ENCODE data around the gene SPRED2. TPM values are rescaled to one million over a fixed set of nuclear protein-coding genes. Genes with fewer than 3 reads are reported as not detected.

The SPRED2 gene
- polyA plus RNA-seq, 1 donor from 2014 or later, result 5.3 TPM

GRCh38 chr2:65351234-65351947 is 81.0 kb downstream of the SPRED2 start:
- TF ChIP-seq REST (IDR thresholded peaks at IDR 0.05; ENCODE audit: borderline replicate concordance), result no peak
- no peak for TF ChIP-seq POLR2AphosphoS5 (IDR thresholded peaks at IDR 0.05)
- TF ChIP-seq RAD21 (conservative IDR thresholded peaks at IDR 0.05), result no peak
- TF ChIP-seq EZH2 (IDR thresholded peaks at IDR 0.05; ENCODE audit: borderline replicate concordance, insufficient read depth, low read length, poor library complexity, severe bottlenecking), result no peak
- TF ChIP-seq SMC3 (conservative IDR thresholded peaks at IDR 0.05; ENCODE audit: poor library complexity), result no peak
- no peak for TF ChIP-seq MXI1 (conservative IDR thresholded peaks at IDR 0.05; ENCODE audit: poor library complexity, severe bottlenecking)
- no peak for TF ChIP-seq CTCF (IDR thresholded peaks at IDR 0.05; ENCODE audit: poor library complexity, severe bottlenecking)
- TF ChIP-seq TAF1 (IDR thresholded peaks at IDR 0.05; ENCODE audit: low read depth), result no peak
- no peak for TF ChIP-seq EP300 (conservative IDR thresholded peaks at IDR 0.05; ENCODE audit: poor library complexity, severe bottlenecking)
- H3K9me2 ChIP-seq (ENCODE audit: insufficient read depth, low read length), result no peaks in the 10 kb centered on the region
- H3K79me2 ChIP-seq (replicated peaks; ENCODE audit: insufficient read depth, low read length), result no peaks in the 10 kb centered on the region
- no peaks in the 10 kb centered on the region for H3K36me3 ChIP-seq (ENCODE audit: insufficient read depth, low read length)
- H3F3A ChIP-seq (ENCODE audit: insufficient read depth, low read length, poor library complexity, severe bottlenecking), result no peaks in the 10 kb centered on the region
- no peak overlapping the region for H3K4me3 ChIP-seq (ENCODE audit: low read length)
- no peaks in the 10 kb centered on the region for H3K9me3 ChIP-seq (ENCODE audit: low read length)
- no peak overlapping the region for H2AFZ ChIP-seq (ENCODE audit: low read depth, low read length)
- no peaks in the 10 kb centered on the region for H3K27me3 ChIP-seq (ENCODE audit: insufficient read depth, low read depth, low read length)
- H3K27ac ChIP-seq (ENCODE audit: low read length), result no peak overlapping the region
- H4K20me1 ChIP-seq (ENCODE audit: insufficient read depth), result no peaks in the 10 kb centered on the region
- no peak overlapping the region for H3K9ac ChIP-seq (ENCODE audit: low read length)
- no peak overlapping the region for H3K4me2 ChIP-seq (ENCODE audit: low read length)

GRCh38 chr2:65350651-65351056 is 81.7 kb downstream of the SPRED2 start:
- no peaks in the 10 kb centered on the region for H3K79me2 ChIP-seq (replicated peaks; ENCODE audit: insufficient read depth, low read length)
- no peak overlapping the region for H3K27ac ChIP-seq (ENCODE audit: low read length)
- H2AFZ ChIP-seq (ENCODE audit: low read depth, low read length), result no peak overlapping the region
- TF ChIP-seq REST (IDR thresholded peaks at IDR 0.05; ENCODE audit: borderline replicate concordance), result no peak
- no peak for TF ChIP-seq POLR2AphosphoS5 (IDR thresholded peaks at IDR 0.05)
- no peak for TF ChIP-seq EZH2 (IDR thresholded peaks at IDR 0.05; ENCODE audit: borderline replicate concordance, insufficient read depth, low read length, poor library complexity, severe bottlenecking)
- TF ChIP-seq CTCF (IDR thresholded peaks at IDR 0.05; ENCODE audit: poor library complexity, severe bottlenecking), result no peak
- H3K9ac ChIP-seq (ENCODE audit: low read length), result no peak overlapping the region
- no peaks in the 10 kb centered on the region for H3F3A ChIP-seq (ENCODE audit: insufficient read depth, low read length, poor library complexity, severe bottlenecking)
- H4K20me1 ChIP-seq (ENCODE audit: insufficient read depth), result no peaks in the 10 kb centered on the region
- no peaks in the 10 kb centered on the region for H3K27me3 ChIP-seq (ENCODE audit: insufficient read depth, low read depth, low read length)
- no peaks in the 10 kb centered on the region for H3K9me2 ChIP-seq (ENCODE audit: insufficient read depth, low read length)
- H3K36me3 ChIP-seq (ENCODE audit: insufficient read depth, low read length), result no peaks in the 10 kb centered on the region
- no peak overlapping the region for H3K4me3 ChIP-seq (ENCODE audit: low read length)
- no peaks in the 10 kb centered on the region for H3K9me3 ChIP-seq (ENCODE audit: low read length)
- no peak overlapping the region for H3K4me2 ChIP-seq (ENCODE audit: low read length)
